HAP-1 (cell line): ENCODE measurements around the gene DSP.

Experiments
- DNase-seq, 2 experiments: peaks; one replicate each; pipeline ENCODE4 v3.0.0-alpha.2; 2016 to 2020; ENCODE audit warnings: low spot score in 2 of 2
- H3K27me3 ChIP-seq: fragments of 250-450 bp; sonication (Bioruptor Pico); 2 replicates; pipeline ENCODE4 v1.5.1; 2020; ENCODE audit warnings: low read depth, mild to moderate bottlenecking, moderate library complexity
- H3K36me3 ChIP-seq: fragments of 250-450 bp; sonication (Bioruptor Pico); replicated peaks from 2 replicates; pipeline ENCODE4 v1.5.1; 2020; ENCODE audit warnings: mild to moderate bottlenecking
- H3K4me1 ChIP-seq: fragments of 250-450 bp; sonication (Bioruptor Pico); 2 replicates; pipeline ENCODE4 v1.5.1; 2020; ENCODE audit warnings: mild to moderate bottlenecking
- H3K4me3 ChIP-seq: fragments of 250-450 bp; sonication (Bioruptor Pico); 2 replicates; pipeline ENCODE4 v1.5.1; 2020; ENCODE audit warnings: mild to moderate bottlenecking, moderate library complexity
- H3K9me3 ChIP-seq: fragments of 250-450 bp; sonication (Bioruptor Pico); 2 replicates; pipeline ENCODE4 v1.5.1; 2020; ENCODE audit warnings: mild to moderate bottlenecking, moderate library complexity
- in situ Hi-C: fragments of 300-500 bp; cut with MboI; formaldehyde crosslinking; loops from 3 replicates; pipeline ENCODE4 v1.14.3; 2020; ENCODE audit warnings: low sequenced_read_pairs, inconsistent platforms, mixed read lengths

DSP gene

GRCh38 chr6:7559651-7560385 lies 18.3 kb downstream of the DSP start:
- no peaks in the 10 kb centered on the region for H3K27me3 ChIP-seq
- DNase-seq, result no peak
- 0 out of 2 replicates have a peak, but pooled peaks cover 4% of the 10 kb centered on the region for H3K4me1 ChIP-seq
- no peak overlapping the region for H3K4me3 ChIP-seq
- H3K36me3 ChIP-seq, result peaks cover 41% of the 10 kb centered on the region
- H3K9me3 ChIP-seq, result no peaks in the 10 kb centered on the region
- in situ Hi-C loops, result no loop called here

GRCh38 chr6:7561153-7561964 lies 19.9 kb downstream of the DSP start:
- Histone ChIP-seq H3K36me3 (peaks cover 47% of the 10 kb centered on the region), H3K9me3 (no peaks in the 10 kb centered on the region), H3K4me3 (no peak overlapping the region), H3K27me3 (no peaks in the 10 kb centered on the region), H3K4me1 (0 out of 2 replicates have a peak, but pooled peaks cover 4% of the 10 kb centered on the region)
- in situ Hi-C loops, result no loop called here
- DNase-seq, result no peak

GRCh38 chr6:7562769-7563168 lies 21.3 kb downstream of the DSP start:
- no peaks in the 10 kb centered on the region for H3K9me3 ChIP-seq
- H3K4me1 ChIP-seq, result 0 out of 2 replicates have a peak, but pooled peaks cover 4% of the 10 kb centered on the region
- H3K36me3 ChIP-seq, result peaks cover 57% of the 10 kb centered on the region
- in situ Hi-C loops, result no loop called here
- DNase-seq, result no peak
- H3K4me3 ChIP-seq, result no peak overlapping the region
- H3K27me3 ChIP-seq, result no peaks in the 10 kb centered on the region

GRCh38 chr6:7566107-7566506 lies 24.6 kb downstream of the DSP start:
- Histone ChIP-seq H3K27me3 (no peaks in the 10 kb centered on the region), H3K9me3 (no peaks in the 10 kb centered on the region), H3K4me3 (no peak overlapping the region), H3K4me1 (no peaks in the 10 kb centered on the region), H3K36me3 (peaks cover 67% of the 10 kb centered on the region)
- in situ Hi-C loops, result no loop called here
- DNase-seq, result no peak

- in situ Hi-C loops, result no loop called here
- H3K4me3 ChIP-seq, result no peak overlapping the region
- H3K27me3 ChIP-seq, result no peaks in the 10 kb centered on the region
- peaks cover 73% of the 10 kb centered on the region for H3K36me3 ChIP-seq
- H3K4me1 ChIP-seq, result no peaks in the 10 kb centered on the region
- no peak for DNase-seq
- no peaks in the 10 kb centered on the region for H3K9me3 ChIP-seq
Measured at GRCh38 chr6:7566617-7567173, 25.2 kb downstream of the DSP start.

GRCh38 chr6:7568021-7568420 lies 26.6 kb downstream of the DSP start:
- DNase-seq, result no peak
- H3K36me3 ChIP-seq, result peaks cover 84% of the 10 kb centered on the region
- no peaks in the 10 kb centered on the region for H3K9me3 ChIP-seq
- H3K4me1 ChIP-seq, result no peaks in the 10 kb centered on the region
- in situ Hi-C loops, result no loop called here
- H3K4me3 ChIP-seq, result no peak overlapping the region
- H3K27me3 ChIP-seq, result no peaks in the 10 kb centered on the region

- DNase-seq, result no peak
- no peaks in the 10 kb centered on the region for H3K9me3 ChIP-seq
- H3K27me3 ChIP-seq, result no peaks in the 10 kb centered on the region
- in situ Hi-C loops, result no loop called here
- H3K4me3 ChIP-seq, result no peak overlapping the region
- no peaks in the 10 kb centered on the region for H3K4me1 ChIP-seq
- peaks cover 83% of the 10 kb centered on the region for H3K36me3 ChIP-seq
Measured at GRCh38 chr6:7569082-7569481, 27.6 kb downstream of the DSP start.

GRCh38 chr6:7572213-7572943 lies 30.9 kb downstream of the DSP start:
- in situ Hi-C loops, result no loop called here
- Histone ChIP-seq H3K4me3 (no peak overlapping the region), H3K9me3 (no peaks in the 10 kb centered on the region), H3K4me1 (no peaks in the 10 kb centered on the region), H3K27me3 (no peaks in the 10 kb centered on the region), H3K36me3 (peaks cover 82% of the 10 kb centered on the region)
- no peak for DNase-seq

- in situ Hi-C loops, result no loop called here
- peak; percentile 31 to 49 for DNase-seq
- Histone ChIP-seq H3K4me1 (no peaks in the 10 kb centered on the region), H3K4me3 (no peak overlapping the region), H3K9me3 (no peaks in the 10 kb centered on the region), H3K27me3 (no peaks in the 10 kb centered on the region), H3K36me3 (peaks cover 77% of the 10 kb centered on the region)
Measured at GRCh38 chr6:7574500-7574899, 33.0 kb downstream of the DSP start.

GRCh38 chr6:7578516-7578915 lies 37.0 kb downstream of the DSP start:
- Histone ChIP-seq H3K4me3 (no peak overlapping the region), H3K9me3 (no peaks in the 10 kb centered on the region), H3K27me3 (no peaks in the 10 kb centered on the region), H3K36me3 (peaks cover 76% of the 10 kb centered on the region), H3K4me1 (no peaks in the 10 kb centered on the region)
- in situ Hi-C loops, result no loop called here
- no peak for DNase-seq

- no peak overlapping the region for H3K4me3 ChIP-seq
- in situ Hi-C loops, result no loop called here
- H3K36me3 ChIP-seq, result peaks cover 76% of the 10 kb centered on the region
- H3K9me3 ChIP-seq, result no peaks in the 10 kb centered on the region
- DNase-seq, result no peak
- no peaks in the 10 kb centered on the region for H3K27me3 ChIP-seq
- H3K4me1 ChIP-seq, result no peaks in the 10 kb centered on the region
Measured at GRCh38 chr6:7578931-7579330, 37.5 kb downstream of the DSP start.

- DNase-seq, result no peak
- Histone ChIP-seq H3K4me1 (no peaks in the 10 kb centered on the region), H3K36me3 (peaks cover 80% of the 10 kb centered on the region), H3K27me3 (no peaks in the 10 kb centered on the region), H3K9me3 (no peaks in the 10 kb centered on the region), H3K4me3 (no peak overlapping the region)
- in situ Hi-C loops, result loop anchor here (10.0 kb wide), 1 partner anchor 175 kb away; no protein-coding TSS in a partner anchor
Measured at GRCh38 chr6:7579851-7580250, 38.4 kb downstream of the DSP start.

- no peaks in the 10 kb centered on the region for H3K27me3 ChIP-seq
Measured at GRCh38 chr6:7580537-7580926, 39.1 kb downstream of the DSP start.

More at GRCh38 chr6:7580537-7580926, 39.1 kb downstream of the DSP start:
- Histone ChIP-seq H3K4me3 (no peak overlapping the region), H3K9me3 (no peaks in the 10 kb centered on the region), H3K36me3 (peaks cover 74% of the 10 kb centered on the region), H3K4me1 (no peaks in the 10 kb centered on the region)
- in situ Hi-C loops, result loop anchor here (10.0 kb wide), 1 partner anchor 176 kb away; no protein-coding TSS in a partner anchor
- no peak for DNase-seq
